K562 (cell line): ENCODE data around the gene TVP23A. TPM values are rescaled to one million over a fixed set of nuclear protein-coding genes. Genes with fewer than 3 reads are reported as not detected.

Source experiments
- C11orf30 ChIP-seq: fragments of 450-650 bp; IDR thresholded peaks from 2 replicates; pipeline ENCODE4 v1.6.1; 2016; ENCODE audit warnings: low read depth, mild to moderate bottlenecking
- EP400 ChIP-seq: fragments of 450-650 bp; IDR thresholded peaks from 2 replicates; pipeline ENCODE4 v1.6.1; 2017; ENCODE audit warnings: antibody characterized with exemption, mild to moderate bottlenecking, moderate library complexity
- FIP1L1 ChIP-seq: fragments of 200-400 bp; formaldehyde crosslinking; IDR thresholded peaks from 2 replicates; pipeline ENCODE4 v1.6.1; 2018; ENCODE audit warnings: mild to moderate bottlenecking, low read depth, low read length; ENCODE audit not compliant: poor library complexity, severe bottlenecking
- HMBOX1 ChIP-seq: sonication (generic); IDR thresholded peaks from 2 replicates; pipeline ENCODE4 v1.6.1; 2016
- HNRNPH1 ChIP-seq: fragments of 200-400 bp; formaldehyde crosslinking; optimal IDR thresholded peaks from 2 replicates; pipeline ENCODE3; 2017; ENCODE audit warnings: low read depth, mild to moderate bottlenecking, low read length, moderate library complexity
- JUN ChIP-seq, 2 experiments: sonication (generic) in 1 of 2; formaldehyde crosslinking in 1 of 2; IDR thresholded peaks; 2 replicates each; pipeline versions ENCODE4 v1.6.1 to v1.8.0; 2012 to 2022; ENCODE audit warnings: borderline replicate concordance in 2 of 2, mild to moderate bottlenecking in 2 of 2, improper control_type of control experiment in 1 of 2, low read depth in 1 of 2, low read length in 1 of 2, missing genetic modification reagents in 1 of 2
- MYC ChIP-seq, 2 experiments: fragments of 250-450 bp in 1 of 2; sonication (Bioruptor Pico) in 1 of 2; IDR thresholded peaks; 2 replicates each; pipeline versions ENCODE4 v1.5.1 to v1.6.1; 2012 to 2021; ENCODE audit warnings: low read depth in 2 of 2, borderline replicate concordance in 1 of 2, improper control_type of control experiment in 1 of 2, low read length in 1 of 2, mild to moderate bottlenecking in 1 of 2, moderate library complexity in 1 of 2
- PKNOX1 ChIP-seq: fragments of 450-650 bp; IDR thresholded peaks from 2 replicates; pipeline ENCODE4 v1.6.1; 2016
- RAD51 ChIP-seq: fragments of 450-650 bp; IDR thresholded peaks from 2 replicates; pipeline ENCODE4 v1.7.1; 2016; ENCODE audit warnings: low read depth, mild to moderate bottlenecking, borderline replicate concordance
- YY1 ChIP-seq, 3 experiments: IDR thresholded peaks; 2 replicates each; pipeline ENCODE4 v1.6.1; 2011; ENCODE audit warnings: low read length in 2 of 3, mild to moderate bottlenecking in 2 of 3, moderate library complexity in 2 of 3, borderline replicate concordance in 1 of 3, control low read depth in 1 of 3, low read depth in 1 of 3; ENCODE audit not compliant: insufficient read depth in 3 of 3, insufficient replicate concordance in 2 of 3, control insufficient read depth in 1 of 3, insufficient read length in 1 of 3; ENCODE audit errors: extremely low read depth in 1 of 3
- ZFP36 ChIP-seq: fragments of 150-350 bp; IDR thresholded peaks from 2 replicates; pipeline ENCODE4 v1.6.1; 2018; ENCODE audit warnings: low read length, low read depth; ENCODE audit not compliant: partially characterized antibody
- ZNF41 ChIP-seq: fragments of 250-450 bp; sonication (Bioruptor Pico); conservative IDR thresholded peaks from 2 replicates; pipeline ENCODE4 v1.4.0; 2020; ENCODE audit warnings: mild to moderate bottlenecking
- ZNF77 ChIP-seq: fragments of 250-450 bp; sonication (Bioruptor Pico); IDR thresholded peaks from 2 replicates; pipeline ENCODE4 v1.5.0; 2020
- polyA plus RNA-seq, 8 experiments: library from polyadenylated mRNA; depleted of rRNA in 4 of 8; stranded (reverse) in 5 of 8; unstranded in 3 of 8; fragments of >200 nt; fragmentation: Nextera tagmentation in 2 of 8; fragmentation: Illumina TruSeq in 1 of 8; extraction: Ambion mirVana in 2 of 8; extraction: Trizol in 1 of 8; gene quantifications; 2 replicates each; pipeline versions ENCODE4 v1.2.1 to v1.2.3, GENCODE V29; 2011 to 2014; ENCODE audit warnings: inconsistent platforms in 1 of 8, missing spikeins in 1 of 8
- total RNA-seq, 7 experiments: library from RNA; depleted of rRNA in 6 of 7; stranded (reverse); fragments of >200 nt in 6 of 7; fragmentation: Illumina TruSeq in 2 of 7; extraction: Trizol in 2 of 7; gene quantifications; 2 replicates each; pipeline versions ENCODE4 v1.2.1 to v1.2.3, GENCODE V29; 2011 to 2021; ENCODE audit warnings: low replicate concordance in 1 of 7
- TF ChIP-seq, protein P1 (sequence below): fragments of 250-450 bp; sonication (Bioruptor Pico); IDR thresholded peaks from 2 replicates; pipeline ENCODE4 v1.5.0; 2021; ENCODE audit warnings: mild to moderate bottlenecking, moderate library complexity

TVP23A gene
- total and polyA plus RNA-seq, 9 of the 15 experiments (the other 6 are each of a cell fraction or from before 2014, with no cell fraction given): 0.04 to 0.77 (median 0.10) TPM; not detected in 3

- TF ChIP-seq ZNF77: no peak
- no peak for TF ChIP-seq HNRNPH1
- TF ChIP-seq MYC (IDR thresholded peaks at IDR 0.05; ENCODE audit: low read depth, low read length): 0 out of 2 replicates have a peak, but pooled peaks have one; percentile 29
- TF ChIP-seq MYC (CRISPR knock-in tag; IDR thresholded peaks at IDR 0.05; ENCODE audit: borderline replicate concordance, low read depth): no peak
- TF ChIP-seq, protein P1, sequence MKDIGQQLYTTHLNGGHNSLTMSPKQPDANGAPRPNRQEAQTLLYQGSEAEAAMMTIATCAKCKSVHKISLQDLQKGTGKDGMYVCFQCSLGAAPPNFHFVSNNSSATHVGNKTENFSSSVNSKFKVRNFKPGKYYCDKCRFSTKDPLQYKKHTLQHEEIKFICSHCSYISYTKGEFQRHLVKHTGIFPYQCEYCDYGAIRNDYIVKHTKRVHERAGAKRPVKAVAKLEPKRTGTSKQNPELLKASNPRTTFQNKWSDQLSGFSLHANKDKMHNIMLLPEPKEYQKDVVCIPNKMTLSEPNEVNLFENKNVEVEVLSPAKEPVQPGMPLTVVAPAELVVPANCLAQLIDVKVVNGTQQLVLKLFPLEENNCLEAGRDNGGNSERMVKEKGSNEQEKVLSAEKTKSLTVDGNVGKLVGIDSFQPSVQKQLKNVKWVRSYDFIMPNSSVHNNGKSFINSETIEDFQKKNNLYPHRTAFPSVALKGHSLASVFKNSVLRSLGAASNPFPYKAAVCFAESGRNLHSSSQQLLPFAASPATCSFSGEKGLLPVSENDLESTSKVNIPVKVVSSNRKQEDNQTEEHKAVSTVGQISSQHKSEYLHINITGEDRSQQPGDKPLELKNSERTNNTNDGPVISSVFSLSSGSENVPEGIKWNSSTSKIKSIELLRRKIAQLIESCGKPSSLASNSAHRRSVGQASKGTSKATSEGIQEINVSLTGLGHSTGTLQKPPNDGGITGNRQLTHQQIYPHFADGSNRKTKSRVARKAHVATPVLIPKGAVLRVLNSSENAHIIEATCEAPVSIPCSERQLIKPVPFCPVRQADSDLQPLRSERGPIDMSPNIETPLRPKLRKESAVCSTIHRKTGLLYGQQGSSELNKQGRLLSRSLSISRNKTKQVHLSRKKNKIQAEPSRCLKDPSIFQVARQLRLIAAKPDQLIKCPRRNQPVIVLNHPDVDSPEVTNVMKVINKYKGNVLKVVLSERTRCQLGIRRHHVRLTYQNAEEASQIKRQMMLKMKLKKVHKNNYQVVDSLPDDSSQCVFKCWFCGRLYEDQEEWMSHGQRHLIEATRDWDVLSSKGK (CRISPR knock-in tag): no peak
- no peak for TF ChIP-seq EP400
- peak; percentile 40; the same call in 1 of the 2 replicates for TF ChIP-seq PKNOX1
- TF ChIP-seq ZNF41 (CRISPR knock-in tag): no peak
- TF ChIP-seq C11orf30: no peak
- TF ChIP-seq ZFP36: no peak
- TF ChIP-seq FIP1L1: no peak
- peak in 2 of 3 experiments; percentile 59 to 66 for TF ChIP-seq YY1 (IDR thresholded peaks at IDR 0.05; ENCODE audit: borderline replicate concordance in 1 of 3, control insufficient read depth in 1 of 3, extremely low read depth in 1 of 3, insufficient read depth in 3 of 3, insufficient read length in 1 of 3, insufficient replicate concordance in 2 of 3, low read depth in 1 of 3, low read length in 2 of 3)
- peak; percentile 49; the same call in 1 of the 2 replicates for TF ChIP-seq RAD51
- TF ChIP-seq HMBOX1: no peak
- no peak for TF ChIP-seq JUN (IDR thresholded peaks at IDR 0.05; ENCODE audit: borderline replicate concordance, low read depth, low read length)
- TF ChIP-seq JUN (CRISPR knock-in tag; IDR thresholded peaks at IDR 0.05; ENCODE audit: borderline replicate concordance): no peak
Measured at GRCh38 chr16:10787304-10787703, 31.3 kb downstream of the TVP23A start (continued).
